HG02588 (cell line): Measurements from ENCODE around the gene SOX4.

ENCODE experiments used
- ATAC-seq: cut with Tn5 transposase; IDR thresholded peaks from one replicate; pipeline ENCODE4 v1.9.1; 2021; ENCODE audit warnings: mild to moderate bottlenecking, moderate library complexity; ENCODE audit not compliant: unreplicated experiment

SOX4 gene

DNA sequence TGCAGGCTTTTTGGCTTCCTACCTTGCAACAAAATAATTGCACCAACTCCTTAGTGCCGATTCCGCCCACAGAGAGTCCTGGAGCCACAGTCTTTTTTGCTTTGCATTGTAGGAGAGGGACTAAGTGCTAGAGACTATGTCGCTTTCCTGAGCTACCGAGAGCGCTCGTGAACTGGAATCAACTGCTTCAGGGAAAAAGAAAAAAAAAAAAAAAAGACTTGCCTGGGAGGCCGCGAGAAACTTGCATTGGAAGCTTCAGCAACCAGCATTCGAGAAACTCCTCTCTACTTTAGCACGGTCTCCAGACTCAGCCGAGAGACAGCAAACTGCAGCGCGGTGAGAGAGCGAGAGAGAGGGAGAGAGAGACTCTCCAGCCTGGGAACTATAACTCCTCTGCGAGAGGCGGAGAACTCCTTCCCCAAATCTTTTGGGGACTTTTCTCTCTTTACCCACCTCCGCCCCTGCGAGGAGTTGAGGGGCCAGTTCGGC is 420 bp downstream of the SOX4 start:
- peak; percentile 12 for ATAC-seq

GRCh38 chr6:21594416-21595281 is 1.1 kb downstream of the SOX4 start:
- peak; percentile 28 for ATAC-seq

DNA sequence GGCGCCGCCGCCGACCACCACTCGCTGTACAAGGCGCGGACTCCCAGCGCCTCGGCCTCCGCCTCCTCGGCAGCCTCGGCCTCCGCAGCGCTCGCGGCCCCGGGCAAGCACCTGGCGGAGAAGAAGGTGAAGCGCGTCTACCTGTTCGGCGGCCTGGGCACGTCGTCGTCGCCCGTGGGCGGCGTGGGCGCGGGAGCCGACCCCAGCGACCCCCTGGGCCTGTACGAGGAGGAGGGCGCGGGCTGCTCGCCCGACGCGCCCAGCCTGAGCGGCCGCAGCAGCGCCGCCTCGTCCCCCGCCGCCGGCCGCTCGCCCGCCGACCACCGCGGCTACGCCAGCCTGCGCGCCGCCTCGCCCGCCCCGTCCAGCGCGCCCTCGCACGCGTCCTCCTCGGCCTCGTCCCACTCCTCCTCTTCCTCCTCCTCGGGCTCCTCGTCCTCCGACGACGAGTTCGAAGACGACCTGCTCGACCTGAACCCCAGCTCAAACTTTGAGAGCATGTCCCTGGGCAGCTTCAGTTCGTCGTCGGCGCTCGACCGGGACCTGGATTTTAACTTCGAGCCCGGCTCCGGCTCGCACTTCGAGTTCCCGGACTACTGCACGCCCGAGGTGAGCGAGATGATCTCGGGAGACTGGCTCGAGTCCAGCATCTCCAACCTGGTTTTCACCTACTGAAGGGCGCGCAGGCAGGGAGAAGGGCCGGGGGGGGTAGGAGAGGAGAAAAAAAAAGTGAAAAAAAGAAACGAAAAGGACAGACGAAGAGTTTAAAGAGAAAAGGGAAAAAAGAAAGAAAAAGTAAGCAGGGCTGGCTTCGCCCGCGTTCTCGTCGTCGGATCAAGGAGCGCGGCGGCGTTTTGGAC is 2.0 kb downstream of the SOX4 start:
- ATAC-seq, result peak; percentile 10

DNA sequence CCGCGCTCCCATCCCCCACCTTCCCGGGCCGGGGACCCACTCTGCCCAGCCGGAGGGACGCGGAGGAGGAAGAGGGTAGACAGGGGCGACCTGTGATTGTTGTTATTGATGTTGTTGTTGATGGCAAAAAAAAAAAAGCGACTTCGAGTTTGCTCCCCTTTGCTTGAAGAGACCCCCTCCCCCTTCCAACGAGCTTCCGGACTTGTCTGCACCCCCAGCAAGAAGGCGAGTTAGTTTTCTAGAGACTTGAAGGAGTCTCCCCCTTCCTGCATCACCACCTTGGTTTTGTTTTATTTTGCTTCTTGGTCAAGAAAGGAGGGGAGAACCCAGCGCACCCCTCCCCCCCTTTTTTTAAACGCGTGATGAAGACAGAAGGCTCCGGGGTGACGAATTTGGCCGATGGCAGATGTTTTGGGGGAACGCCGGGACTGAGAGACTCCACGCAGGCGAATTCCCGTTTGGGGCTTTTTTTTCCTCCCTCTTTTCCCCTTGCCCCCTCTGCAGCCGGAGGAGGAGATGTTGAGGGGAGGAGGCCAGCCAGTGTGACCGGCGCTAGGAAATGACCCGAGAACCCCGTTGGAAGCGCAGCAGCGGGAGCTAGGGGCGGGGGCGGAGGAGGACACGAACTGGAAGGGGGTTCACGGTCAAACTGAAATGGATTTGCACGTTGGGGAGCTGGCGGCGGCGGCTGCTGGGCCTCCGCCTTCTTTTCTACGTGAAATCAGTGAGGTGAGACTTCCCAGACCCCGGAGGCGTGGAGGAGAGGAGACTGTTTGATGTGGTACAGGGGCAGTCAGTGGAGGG is 2.8 kb downstream of the SOX4 start:
- ATAC-seq, result no peak

- no peak for ATAC-seq
These were observed 3.6 kb downstream of the SOX4 start for GRCh38 chr6:21596949-21597682.

DNA sequence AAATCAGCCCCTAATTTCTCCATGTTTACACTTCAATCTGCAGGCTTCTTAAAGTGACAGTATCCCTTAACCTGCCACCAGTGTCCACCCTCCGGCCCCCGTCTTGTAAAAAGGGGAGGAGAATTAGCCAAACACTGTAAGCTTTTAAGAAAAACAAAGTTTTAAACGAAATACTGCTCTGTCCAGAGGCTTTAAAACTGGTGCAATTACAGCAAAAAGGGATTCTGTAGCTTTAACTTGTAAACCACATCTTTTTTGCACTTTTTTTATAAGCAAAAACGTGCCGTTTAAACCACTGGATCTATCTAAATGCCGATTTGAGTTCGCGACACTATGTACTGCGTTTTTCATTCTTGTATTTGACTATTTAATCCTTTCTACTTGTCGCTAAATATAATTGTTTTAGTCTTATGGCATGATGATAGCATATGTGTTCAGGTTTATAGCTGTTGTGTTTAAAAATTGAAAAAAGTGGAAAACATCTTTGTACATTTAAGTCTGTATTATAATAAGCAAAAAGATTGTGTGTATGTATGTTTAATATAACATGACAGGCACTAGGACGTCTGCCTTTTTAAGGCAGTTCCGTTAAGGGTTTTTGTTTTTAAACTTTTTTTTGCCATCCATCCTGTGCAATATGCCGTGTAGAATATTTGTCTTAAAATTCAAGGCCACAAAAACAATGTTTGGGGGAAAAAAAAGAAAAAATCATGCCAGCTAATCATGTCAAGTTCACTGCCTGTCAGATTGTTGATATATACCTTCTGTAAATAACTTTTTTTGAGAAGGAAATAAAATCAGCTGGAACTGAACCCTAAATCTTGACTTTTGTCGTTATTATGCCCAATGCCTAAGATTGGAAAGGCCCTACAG is 4.5 kb downstream of the SOX4 start:
- ATAC-seq, result no peak

GRCh38 chr6:21598674-21599023 is 5.1 kb downstream of the SOX4 start:
- ATAC-seq, result no peak

GRCh38 chr6:21599051-21599696 is 5.6 kb downstream of the SOX4 start:
- ATAC-seq, result no peak

DNA sequence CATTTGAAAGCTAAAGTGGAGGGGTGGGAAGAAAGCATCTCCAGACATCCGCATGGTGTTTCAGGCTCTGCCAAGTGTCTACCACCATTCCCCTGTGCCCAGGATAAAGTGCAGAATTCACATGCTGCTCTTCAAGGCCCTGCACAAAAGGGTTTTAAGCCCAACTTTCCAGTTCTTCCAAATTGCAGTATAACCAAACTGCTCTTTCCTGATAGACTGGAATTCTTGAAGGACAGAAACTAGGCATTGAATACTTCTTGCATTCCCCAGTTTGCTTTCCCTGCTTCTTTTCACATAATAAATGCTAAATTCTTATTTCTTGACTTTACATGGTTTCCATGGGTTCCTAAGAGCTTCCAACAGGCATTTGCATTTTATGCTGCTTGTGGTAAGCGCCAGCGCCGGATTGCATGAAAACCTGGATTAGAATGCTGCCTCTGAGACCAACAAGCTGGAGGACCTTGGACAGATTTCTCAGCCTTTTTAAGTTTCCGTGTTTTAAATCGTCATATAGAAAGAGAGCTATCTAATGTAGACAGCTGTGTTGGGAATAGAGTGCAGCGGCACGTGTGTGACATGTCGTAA is 7.9 kb downstream of the SOX4 start:
- ATAC-seq, result no peak

DNA sequence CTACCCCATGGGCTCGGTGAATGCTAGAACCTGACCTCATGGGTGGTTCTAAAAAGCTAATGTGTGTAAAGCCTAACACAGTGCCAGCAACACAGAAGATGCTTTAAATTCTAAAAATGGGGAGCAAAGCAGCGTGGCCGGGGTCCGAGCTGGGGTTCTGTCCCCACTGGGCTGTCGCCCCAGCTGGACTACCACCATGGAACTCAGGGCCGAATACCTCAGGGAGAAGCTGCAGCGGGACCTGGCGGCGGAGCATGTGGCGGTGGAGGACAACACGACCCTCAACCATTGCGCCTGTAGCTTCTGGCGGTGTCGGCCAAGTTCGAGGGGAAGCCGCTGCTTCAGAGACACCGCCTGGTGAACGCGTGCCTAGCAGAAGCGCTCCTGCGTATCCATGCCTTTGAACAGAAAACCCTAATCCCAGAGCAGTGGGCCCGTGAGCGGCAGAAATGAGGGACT is 8.4 kb downstream of the SOX4 start:
- ATAC-seq, result no peak

- ATAC-seq, result no peak
These were observed 9.8 kb downstream of the SOX4 start for GRCh38 chr6:21603082-21603952.

- no peak for ATAC-seq
These were observed 10.5 kb downstream of the SOX4 start for GRCh38 chr6:21604081-21604480.

DNA sequence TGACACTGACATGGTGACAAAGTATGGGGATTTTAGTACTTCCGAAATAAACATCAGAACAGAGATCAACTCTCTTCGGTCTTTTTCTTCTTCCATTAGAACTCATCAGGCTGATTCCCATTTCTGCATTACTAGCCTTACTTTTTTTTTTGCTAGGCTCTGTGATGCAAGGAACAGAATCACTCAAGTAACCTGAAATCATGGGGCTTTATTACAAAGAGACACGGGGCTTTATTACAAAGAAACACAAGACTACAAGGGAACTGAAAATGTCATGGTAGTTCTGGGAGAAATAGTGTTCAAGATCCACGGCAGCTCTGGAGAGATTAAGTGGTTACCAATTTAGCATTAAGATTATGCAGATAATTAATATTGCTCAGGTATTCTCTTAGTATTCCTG is 11.6 kb downstream of the SOX4 start:
- no peak for ATAC-seq

- no peak for ATAC-seq
These were observed 15.1 kb downstream of the SOX4 start for GRCh38 chr6:21608601-21609000.

DNA sequence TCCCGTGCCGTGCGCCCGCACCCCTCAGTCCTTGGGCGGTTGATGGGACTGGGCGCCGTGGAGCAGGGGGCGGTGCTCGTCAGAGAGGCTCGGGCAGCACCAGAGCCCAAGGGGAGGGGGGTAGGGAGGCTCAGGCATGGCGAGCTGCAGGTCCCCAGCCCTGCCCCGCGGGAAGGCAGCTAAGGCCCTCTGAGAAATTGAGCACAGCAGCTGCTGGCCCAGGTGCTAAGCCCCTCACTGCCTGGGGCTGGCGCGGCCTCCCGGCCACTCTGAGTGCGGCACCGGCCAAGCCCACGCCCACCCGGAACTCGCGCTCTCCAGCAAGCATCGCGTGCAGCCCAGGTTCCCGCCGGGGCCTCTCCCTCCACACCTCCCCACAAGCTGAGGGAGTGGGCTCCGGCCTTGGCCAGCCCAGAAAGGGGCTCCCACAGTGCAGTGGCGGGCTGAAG is 16.4 kb downstream of the SOX4 start:
- ATAC-seq, result no peak

DNA sequence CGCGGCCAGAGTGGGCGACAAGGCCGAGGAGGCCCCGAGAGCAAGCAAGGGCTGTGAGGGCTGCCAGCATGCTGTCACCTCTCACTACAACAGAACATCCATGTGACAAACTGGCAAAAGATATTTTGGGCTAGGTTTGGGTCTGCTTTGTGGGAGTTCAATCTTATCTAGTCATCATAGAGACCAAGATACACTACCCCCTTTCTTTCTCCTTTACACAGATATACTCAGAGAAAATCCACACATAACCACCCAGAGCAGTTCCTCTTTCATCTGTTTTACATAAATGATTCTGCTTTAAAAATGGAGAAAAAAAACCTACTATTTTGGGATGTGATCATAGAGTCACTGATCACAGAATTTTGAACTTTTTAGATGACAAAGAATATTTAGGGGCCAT is 16.8 kb downstream of the SOX4 start:
- peak; percentile 89 for ATAC-seq

DNA sequence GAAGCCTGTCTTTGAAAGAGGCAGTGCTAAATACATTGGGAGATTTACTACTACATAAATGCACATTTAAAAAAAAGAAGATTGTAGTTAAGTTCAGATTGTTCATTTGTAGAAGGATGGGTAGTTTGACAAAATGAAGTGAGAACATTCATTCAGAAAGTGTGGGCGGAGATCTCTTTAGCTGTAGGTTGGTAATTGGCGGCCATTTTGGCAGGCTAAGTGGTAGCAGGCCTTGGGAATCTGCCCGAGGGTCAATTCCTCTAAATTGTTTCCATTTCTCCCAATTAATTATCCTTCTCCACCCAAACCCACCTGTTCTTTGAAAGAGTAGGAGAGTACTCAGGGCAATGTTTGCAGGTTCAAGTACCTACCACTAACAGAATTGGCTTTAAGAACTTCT is 17.9 kb downstream of the SOX4 start:
- ATAC-seq, result no peak
